Keratinocyte (primary cell): Measurements from ENCODE around the gene PIP4K2B. TPM values are rescaled to one million over a fixed set of nuclear protein-coding genes. Genes with fewer than 3 reads are reported as not detected.

ENCODE experiments used
- DNase-seq: peaks from one replicate; pipeline ENCODE4 v3.0.0-alpha.2; 2011; ENCODE audit warnings: low read depth, missing footprints, low spot score
- FAIRE-seq: peaks from 2 replicates; lab custom pipeline; 2011; peaks lifted over from hg19 to GRCh38; lab: Jason Lieb, UNC
- H2AFZ ChIP-seq: 2 replicates; pipeline ENCODE4 v1.6.0; 2012; ENCODE audit warnings: low read length, control low read depth, inconsistent platforms; ENCODE audit not compliant: control insufficient read depth
- H3K27ac ChIP-seq: 2 replicates; pipeline ENCODE4 v1.5.1; 2011; ENCODE audit warnings: low read length; ENCODE audit not compliant: control insufficient read depth, insufficient read depth
- H3K27me3 ChIP-seq: 3 replicates; pipeline ENCODE4 v1.6.0; 2011; ENCODE audit warnings: low read length; ENCODE audit not compliant: control insufficient read depth, insufficient read depth; ENCODE audit errors: extremely low read depth
- H3K36me3 ChIP-seq, 2 experiments: 2 replicates in 1 of 2; 3 replicates in 1 of 2; pipeline ENCODE4 v1.5.1; 2011; ENCODE audit warnings: low read length in 2 of 2, mild to moderate bottlenecking in 1 of 2; ENCODE audit not compliant: control insufficient read depth in 2 of 2, insufficient read depth in 2 of 2; ENCODE audit errors: extremely low read depth in 1 of 2
- H3K4me1 ChIP-seq: 3 replicates; pipeline ENCODE4 v1.5.1; 2011; ENCODE audit warnings: low read length; ENCODE audit not compliant: control insufficient read depth, insufficient read depth; ENCODE audit errors: extremely low read depth
- H3K4me2 ChIP-seq: 3 replicates; pipeline ENCODE4 v1.6.0; 2011; ENCODE audit warnings: low read depth, low read length; ENCODE audit not compliant: control insufficient read depth, insufficient read depth; ENCODE audit errors: extremely low read depth
- H3K4me3 ChIP-seq, 3 experiments: fragments of 200-600 bp in 1 of 3; sonication (generic) in 1 of 3; 2 replicates in 2 of 3; 3 replicates in 1 of 3; pipeline ENCODE4 v1.5.1; 2011 to 2016; ENCODE audit warnings: low read length in 3 of 3, mild to moderate bottlenecking in 3 of 3, control low read depth in 2 of 3, inconsistent platforms in 1 of 3, low read depth in 1 of 3, mixed read lengths in 1 of 3, mixed run types in 1 of 3, moderate library complexity in 1 of 3; ENCODE audit not compliant: control insufficient read depth in 2 of 3, insufficient read depth in 2 of 3; ENCODE audit errors: extremely low read depth in 1 of 3
- H3K79me2 ChIP-seq: 2 replicates; pipeline ENCODE4 v1.6.0; 2012; ENCODE audit warnings: low read length; ENCODE audit not compliant: control insufficient read depth, insufficient read depth
- H3K9ac ChIP-seq: 3 replicates; pipeline ENCODE4 v1.6.0; 2011; ENCODE audit warnings: low read length; ENCODE audit not compliant: control insufficient read depth, insufficient read depth; ENCODE audit errors: extremely low read depth
- H3K9me1 ChIP-seq: 3 replicates; pipeline ENCODE4 v1.6.0; 2011; ENCODE audit warnings: low read length; ENCODE audit not compliant: control insufficient read depth, insufficient read depth; ENCODE audit errors: extremely low read depth
- H3K9me3 ChIP-seq: 2 replicates; pipeline ENCODE4 v1.5.1; 2012; ENCODE audit warnings: low read depth, low read length; ENCODE audit not compliant: control insufficient read depth
- H4K20me1 ChIP-seq: 3 replicates; pipeline ENCODE4 v1.6.0; 2011; ENCODE audit warnings: low read length; ENCODE audit not compliant: control insufficient read depth, insufficient read depth; ENCODE audit errors: extremely low read depth
- EZH2 ChIP-seq: IDR thresholded peaks from one replicate; pipeline ENCODE4 v1.6.1; 2012; ENCODE audit warnings: inconsistent platforms, mild to moderate bottlenecking, low read length, moderate library complexity
- dilution Hi-C: fragments of 300-500 bp; cut with MboI; formaldehyde crosslinking; loops from one replicate; pipeline ENCODE4 v1.7.0; 2020; ENCODE audit warnings: low sequenced_read_pairs; ENCODE audit not compliant: extremely low pct_ligation_motif_present
- polyA plus RNA-seq, 5 experiments: library from polyadenylated mRNA; depleted of rRNA in 3 of 5; stranded (reverse) in 3 of 5; stranded (forward) in 1 of 5; unstranded in 1 of 5; fragments of >200 nt; gene quantifications; 1 replicate in 1 of 5; 2 replicates in 3 of 5; 3 replicates in 1 of 5; pipeline versions ENCODE4 v1.2.1 to v1.2.3, GENCODE V29; 2011 to 2012; ENCODE audit warnings: missing spikeins in 2 of 5, low read depth in 1 of 5, low replicate concordance in 1 of 5
- TF ChIP-seq, protein P1 (sequence below), 3 experiments: IDR thresholded peaks in 1 of 3; conservative IDR thresholded peaks in 1 of 3; optimal IDR thresholded peaks in 1 of 3; 2 replicates in 2 of 3; 3 replicates in 1 of 3; pipeline versions ENCODE3 to v1.5.1; 2011; ENCODE audit warnings: low read length in 3 of 3, mild to moderate bottlenecking in 3 of 3, moderate library complexity in 2 of 3, control low read depth in 1 of 3, inconsistent platforms in 1 of 3; ENCODE audit not compliant: insufficient read depth in 2 of 3; ENCODE audit errors: extremely low read depth in 1 of 3

The PIP4K2B gene
- polyA plus RNA-seq, 1 donor (not counting 4 experiments of a cell fraction or from before 2014, with no cell fraction given), result 26.4 TPM

DNA sequence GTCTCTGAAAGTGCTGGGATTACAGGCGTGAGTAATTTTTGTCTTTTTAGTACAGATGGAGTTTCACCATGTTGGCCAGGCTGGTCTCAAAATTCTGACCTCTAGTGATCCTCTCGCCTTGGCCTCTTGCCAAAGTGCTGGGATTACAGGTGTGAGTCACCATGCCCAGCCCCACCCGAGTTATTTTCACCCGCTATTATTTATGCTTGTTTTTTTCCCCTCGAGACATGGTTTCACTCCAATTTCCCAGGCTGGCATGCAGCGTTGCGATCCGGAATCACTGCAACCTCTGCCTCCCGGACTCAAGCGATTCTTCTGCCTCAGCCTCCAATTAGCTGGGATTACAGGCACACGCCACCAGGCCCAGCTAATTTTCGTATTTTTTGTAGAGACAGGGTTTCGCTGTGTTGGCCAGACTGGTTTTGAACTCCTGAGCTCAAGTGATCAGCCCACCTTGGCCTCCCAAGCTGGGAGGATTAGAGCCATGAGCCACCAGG is 45.0 kb upstream of the PIP4K2B start:
- Histone ChIP-seq H3K9ac (no peak overlapping the region), H3K27ac (peak overlapping the region; percentile 20), H3K9me1 (no peaks in the 10 kb centered on the region), H3K36me3 (peaks cover 13 to 16% of the 10 kb centered on the region in 2 experiments), H3K4me2 (no peak overlapping the region), H4K20me1 (peaks cover 2% of the 10 kb centered on the region), H2AFZ (no peak overlapping the region), H3K79me2 (no peaks in the 10 kb centered on the region), H3K27me3 (no peaks in the 10 kb centered on the region), H3K9me3 (no peaks in the 10 kb centered on the region), H3K4me3 (no peak overlapping the region), H3K4me1 (no peaks in the 10 kb centered on the region)
- no peak for FAIRE-seq
- no peak for TF ChIP-seq EZH2
- TF ChIP-seq, protein P1, sequence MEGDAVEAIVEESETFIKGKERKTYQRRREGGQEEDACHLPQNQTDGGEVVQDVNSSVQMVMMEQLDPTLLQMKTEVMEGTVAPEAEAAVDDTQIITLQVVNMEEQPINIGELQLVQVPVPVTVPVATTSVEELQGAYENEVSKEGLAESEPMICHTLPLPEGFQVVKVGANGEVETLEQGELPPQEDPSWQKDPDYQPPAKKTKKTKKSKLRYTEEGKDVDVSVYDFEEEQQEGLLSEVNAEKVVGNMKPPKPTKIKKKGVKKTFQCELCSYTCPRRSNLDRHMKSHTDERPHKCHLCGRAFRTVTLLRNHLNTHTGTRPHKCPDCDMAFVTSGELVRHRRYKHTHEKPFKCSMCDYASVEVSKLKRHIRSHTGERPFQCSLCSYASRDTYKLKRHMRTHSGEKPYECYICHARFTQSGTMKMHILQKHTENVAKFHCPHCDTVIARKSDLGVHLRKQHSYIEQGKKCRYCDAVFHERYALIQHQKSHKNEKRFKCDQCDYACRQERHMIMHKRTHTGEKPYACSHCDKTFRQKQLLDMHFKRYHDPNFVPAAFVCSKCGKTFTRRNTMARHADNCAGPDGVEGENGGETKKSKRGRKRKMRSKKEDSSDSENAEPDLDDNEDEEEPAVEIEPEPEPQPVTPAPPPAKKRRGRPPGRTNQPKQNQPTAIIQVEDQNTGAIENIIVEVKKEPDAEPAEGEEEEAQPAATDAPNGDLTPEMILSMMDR (optimal IDR thresholded peaks at IDR 0.05 in 1 of 3, IDR thresholded peaks at IDR 0.05 in 1 of 3, conservative IDR thresholded peaks at IDR 0.05 in 1 of 3; ENCODE audit: extremely low read depth in 1 of 3, insufficient read depth in 2 of 3, low read length in 3 of 3), result no peak
- DNase-seq, result no peak
- dilution Hi-C loops, result no loop called here

DNA sequence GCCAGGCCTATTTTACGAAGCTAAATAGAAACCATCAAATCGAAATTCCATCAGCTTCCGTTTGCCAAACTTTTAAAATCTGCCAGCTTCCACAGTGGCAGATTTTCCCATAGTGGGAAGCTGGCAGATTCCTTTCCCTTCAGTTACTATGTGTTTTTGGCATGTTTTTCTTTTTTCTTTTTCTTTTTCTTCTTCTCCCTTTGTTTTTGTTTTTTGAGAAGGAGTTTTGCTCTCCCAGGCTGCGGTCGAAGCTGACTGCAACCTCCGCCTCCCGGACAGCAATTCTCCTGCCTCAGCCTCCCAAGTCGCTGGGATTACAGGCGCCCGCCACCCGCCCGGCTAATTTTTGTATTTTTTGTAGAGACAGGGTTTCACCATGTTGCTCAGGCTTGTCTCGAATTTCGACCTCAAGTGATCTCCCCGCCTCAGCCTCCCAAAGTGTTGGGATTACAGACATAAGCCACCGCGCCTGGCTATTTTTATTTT is 26.4 kb upstream of the PIP4K2B start:
- TF ChIP-seq EZH2, result no peak
- TF ChIP-seq, protein P1 (optimal IDR thresholded peaks at IDR 0.05 in 1 of 3, IDR thresholded peaks at IDR 0.05 in 1 of 3, conservative IDR thresholded peaks at IDR 0.05 in 1 of 3; ENCODE audit: extremely low read depth in 1 of 3, insufficient read depth in 2 of 3, low read length in 3 of 3), result no peak
- peak overlapping the region; percentile 99 for H3K27ac ChIP-seq
- no peaks in the 10 kb centered on the region for H3K27me3 ChIP-seq
- peak overlapping the region; percentile 96 for H3K9ac ChIP-seq
- H3K79me2 ChIP-seq, result peaks cover 39% of the 10 kb centered on the region
- H3K36me3 ChIP-seq, result peaks cover 0 to 3% of the 10 kb centered on the region in 2 experiments
- dilution Hi-C loops, result no loop called here
- H4K20me1 ChIP-seq, result no peaks in the 10 kb centered on the region
- no peak for DNase-seq
- H3K9me3 ChIP-seq, result no peaks in the 10 kb centered on the region
- H2AFZ ChIP-seq, result peak overlapping the region; percentile 92
- peaks cover 14% of the 10 kb centered on the region for H3K4me1 ChIP-seq
- no peaks in the 10 kb centered on the region for H3K9me1 ChIP-seq
- peak overlapping the region; percentile 98 to 100 (median 99) for H3K4me3 ChIP-seq
- no peak for FAIRE-seq
- H3K4me2 ChIP-seq, result peak overlapping the region; percentile 90
